Body of pancreas (tissue), 4 donors: ENCODE results near the gene MPST.

Source experiments
- POLR2A ChIP-seq, 3 donors: fragments of 450-650 bp; IDR thresholded peaks; one replicate each; pipeline ENCODE4 v1.6.1; 2016; ENCODE audit warnings: antibody characterized with exemption in 3 of 3, mild to moderate bottlenecking in 2 of 3
- TF ChIP-seq, protein P1 (sequence below), 7 experiments: fragments of 450-650 bp in 4 of 7; fragments of 200-600 bp in 3 of 7; sonication (generic) in 3 of 7; IDR thresholded peaks; one replicate each; pipeline ENCODE4 v1.5.1; 2016 to 2019; ENCODE audit warnings: antibody characterized with exemption in 7 of 7

DNA sequence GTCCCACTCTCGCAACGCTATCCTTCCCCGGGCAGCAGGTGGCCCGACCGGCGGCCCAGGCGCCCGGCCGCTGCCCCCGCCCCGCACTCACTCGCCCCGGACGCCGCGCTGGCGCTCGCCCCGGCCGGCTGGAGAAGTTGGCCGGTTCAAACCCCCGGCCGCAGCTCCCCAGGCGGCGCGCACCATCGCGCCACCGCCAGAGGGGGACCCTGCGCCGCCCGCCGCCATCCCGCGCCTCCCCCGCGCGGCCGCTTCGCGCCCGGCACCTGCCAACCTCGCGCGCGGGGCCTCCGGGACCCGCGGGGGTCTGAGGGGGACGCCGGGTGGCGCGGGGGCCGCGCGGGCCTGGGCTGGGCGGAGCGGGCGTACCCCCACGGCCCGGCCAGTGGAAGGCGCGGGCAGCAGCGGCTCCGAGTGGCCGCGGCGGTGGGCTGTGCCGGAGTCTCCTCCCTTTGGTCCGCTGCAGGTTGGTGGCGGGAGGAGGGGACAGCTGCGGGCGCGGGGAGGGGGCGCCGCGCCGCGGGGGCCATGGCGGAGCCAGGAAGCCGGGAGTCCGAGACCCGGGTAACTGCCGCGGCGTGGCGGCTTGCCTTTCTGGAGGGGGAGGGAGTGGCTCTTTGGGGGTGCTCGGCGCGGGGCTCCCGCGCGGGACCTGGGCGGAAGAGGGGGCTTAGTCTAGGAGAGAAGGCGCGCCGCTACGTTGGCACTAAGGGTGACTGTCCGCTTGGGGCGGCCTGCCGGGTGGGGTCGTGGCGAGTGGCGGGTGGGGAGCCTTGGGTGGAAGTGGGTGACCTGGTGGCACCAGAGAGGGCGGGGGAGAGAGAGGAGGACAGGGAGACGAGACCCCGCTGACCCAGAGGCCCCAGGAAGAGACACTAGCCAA lies at the start of gene MPST, which contains the start of gene TST:
- TF ChIP-seq, protein P1, sequence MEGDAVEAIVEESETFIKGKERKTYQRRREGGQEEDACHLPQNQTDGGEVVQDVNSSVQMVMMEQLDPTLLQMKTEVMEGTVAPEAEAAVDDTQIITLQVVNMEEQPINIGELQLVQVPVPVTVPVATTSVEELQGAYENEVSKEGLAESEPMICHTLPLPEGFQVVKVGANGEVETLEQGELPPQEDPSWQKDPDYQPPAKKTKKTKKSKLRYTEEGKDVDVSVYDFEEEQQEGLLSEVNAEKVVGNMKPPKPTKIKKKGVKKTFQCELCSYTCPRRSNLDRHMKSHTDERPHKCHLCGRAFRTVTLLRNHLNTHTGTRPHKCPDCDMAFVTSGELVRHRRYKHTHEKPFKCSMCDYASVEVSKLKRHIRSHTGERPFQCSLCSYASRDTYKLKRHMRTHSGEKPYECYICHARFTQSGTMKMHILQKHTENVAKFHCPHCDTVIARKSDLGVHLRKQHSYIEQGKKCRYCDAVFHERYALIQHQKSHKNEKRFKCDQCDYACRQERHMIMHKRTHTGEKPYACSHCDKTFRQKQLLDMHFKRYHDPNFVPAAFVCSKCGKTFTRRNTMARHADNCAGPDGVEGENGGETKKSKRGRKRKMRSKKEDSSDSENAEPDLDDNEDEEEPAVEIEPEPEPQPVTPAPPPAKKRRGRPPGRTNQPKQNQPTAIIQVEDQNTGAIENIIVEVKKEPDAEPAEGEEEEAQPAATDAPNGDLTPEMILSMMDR (IDR thresholded peaks at IDR 0.05) = peak in 6 of 7 experiments; percentile 23 to 82 (median 33)
- TF ChIP-seq POLR2A (IDR thresholded peaks at IDR 0.05) = peak; percentile 73 to 79 (median 75)
